GM06990 (cell line): Measurements from ENCODE around the gene TMEM258.

Experiments
- DNase-seq: peaks from one replicate; pipeline ENCODE4 v3.0.0-alpha.2; 2011; ENCODE audit not compliant: insufficient read length; ENCODE audit errors: extremely low read depth
- H3K27me3 ChIP-seq: replicated peaks from 2 replicates; pipeline ENCODE4 v1.6.0; 2011; ENCODE audit warnings: low read length; ENCODE audit not compliant: control insufficient read depth, insufficient read depth
- H3K36me3 ChIP-seq: 2 replicates; pipeline ENCODE4 v1.5.1; 2011; ENCODE audit warnings: low read length; ENCODE audit not compliant: control insufficient read depth, insufficient read depth
- H3K4me3 ChIP-seq: replicated peaks from 2 replicates; pipeline ENCODE4 v1.5.1; 2011; ENCODE audit warnings: low read depth, mild to moderate bottlenecking, control low read depth, low read length
- TF ChIP-seq, protein P1 (sequence below): IDR thresholded peaks from 2 replicates; pipeline ENCODE4 v1.5.1; 2011; ENCODE audit warnings: low read length, control low read depth, mild to moderate bottlenecking, inconsistent platforms; ENCODE audit not compliant: insufficient read depth, poor library complexity, severe bottlenecking

The TMEM258 gene

GRCh38 chr11:61771985-61772455, 20.4 kb downstream of the TMEM258 start:
- Histone ChIP-seq H3K36me3 (no peaks in the 10 kb centered on the region), H3K4me3 (no peak overlapping the region), H3K27me3 (no peaks in the 10 kb centered on the region)
- TF ChIP-seq, protein P1, sequence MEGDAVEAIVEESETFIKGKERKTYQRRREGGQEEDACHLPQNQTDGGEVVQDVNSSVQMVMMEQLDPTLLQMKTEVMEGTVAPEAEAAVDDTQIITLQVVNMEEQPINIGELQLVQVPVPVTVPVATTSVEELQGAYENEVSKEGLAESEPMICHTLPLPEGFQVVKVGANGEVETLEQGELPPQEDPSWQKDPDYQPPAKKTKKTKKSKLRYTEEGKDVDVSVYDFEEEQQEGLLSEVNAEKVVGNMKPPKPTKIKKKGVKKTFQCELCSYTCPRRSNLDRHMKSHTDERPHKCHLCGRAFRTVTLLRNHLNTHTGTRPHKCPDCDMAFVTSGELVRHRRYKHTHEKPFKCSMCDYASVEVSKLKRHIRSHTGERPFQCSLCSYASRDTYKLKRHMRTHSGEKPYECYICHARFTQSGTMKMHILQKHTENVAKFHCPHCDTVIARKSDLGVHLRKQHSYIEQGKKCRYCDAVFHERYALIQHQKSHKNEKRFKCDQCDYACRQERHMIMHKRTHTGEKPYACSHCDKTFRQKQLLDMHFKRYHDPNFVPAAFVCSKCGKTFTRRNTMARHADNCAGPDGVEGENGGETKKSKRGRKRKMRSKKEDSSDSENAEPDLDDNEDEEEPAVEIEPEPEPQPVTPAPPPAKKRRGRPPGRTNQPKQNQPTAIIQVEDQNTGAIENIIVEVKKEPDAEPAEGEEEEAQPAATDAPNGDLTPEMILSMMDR = no peak
- no peak for DNase-seq

DNA sequence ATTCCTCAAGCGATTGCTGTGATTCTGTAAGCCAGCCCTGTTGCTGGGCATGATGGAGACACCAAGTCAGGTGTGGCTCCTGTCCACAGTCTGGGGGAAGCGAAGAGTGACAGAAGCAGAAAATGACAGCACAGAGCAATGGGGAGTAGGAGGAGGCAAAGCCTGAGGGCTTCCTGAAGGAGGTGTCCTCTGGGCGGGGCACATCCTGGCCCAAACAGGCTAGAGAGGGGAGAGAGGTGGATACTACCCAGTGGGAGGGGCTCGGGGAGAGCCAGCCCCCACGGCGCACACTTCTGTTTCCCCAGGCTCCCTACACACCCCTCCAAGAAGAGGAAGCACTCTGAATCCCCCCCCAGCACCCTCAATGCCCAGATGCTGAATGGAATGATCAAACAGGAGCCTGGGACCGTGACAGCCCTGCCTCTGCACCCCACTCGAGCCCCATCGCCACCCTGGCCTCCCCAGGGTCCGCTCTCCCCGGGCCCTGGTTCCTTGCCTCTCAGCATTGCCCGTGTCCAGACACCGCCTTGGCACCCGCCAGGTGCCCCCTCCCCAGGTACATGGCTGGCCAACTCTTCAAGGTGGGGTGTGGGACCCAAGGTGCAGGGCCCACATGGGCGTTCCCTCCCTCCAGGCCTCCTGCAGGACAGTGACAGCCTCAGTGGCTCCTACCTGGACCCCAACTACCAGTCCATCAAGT, 21.1 kb downstream of the TMEM258 start:
- DNase-seq = no peak
- H3K36me3 ChIP-seq = no peaks in the 10 kb centered on the region
- TF ChIP-seq, protein P1 = no peak
- no peak overlapping the region for H3K4me3 ChIP-seq
- no peaks in the 10 kb centered on the region for H3K27me3 ChIP-seq

GRCh38 chr11:61769946-61770683, 22.3 kb downstream of the TMEM258 start:
- DNase-seq = no peak
- Histone ChIP-seq H3K27me3 (no peaks in the 10 kb centered on the region), H3K4me3 (no peak overlapping the region), H3K36me3 (no peaks in the 10 kb centered on the region)
- TF ChIP-seq, protein P1 = no peak

- Histone ChIP-seq H3K36me3 (no peaks in the 10 kb centered on the region), H3K27me3 (no peaks in the 10 kb centered on the region), H3K4me3 (no peak overlapping the region)
- no peak for DNase-seq
- TF ChIP-seq, protein P1 = peak; percentile 6
Measured at GRCh38 chr11:61769169-61769920, 23.1 kb downstream of the TMEM258 start.

DNA sequence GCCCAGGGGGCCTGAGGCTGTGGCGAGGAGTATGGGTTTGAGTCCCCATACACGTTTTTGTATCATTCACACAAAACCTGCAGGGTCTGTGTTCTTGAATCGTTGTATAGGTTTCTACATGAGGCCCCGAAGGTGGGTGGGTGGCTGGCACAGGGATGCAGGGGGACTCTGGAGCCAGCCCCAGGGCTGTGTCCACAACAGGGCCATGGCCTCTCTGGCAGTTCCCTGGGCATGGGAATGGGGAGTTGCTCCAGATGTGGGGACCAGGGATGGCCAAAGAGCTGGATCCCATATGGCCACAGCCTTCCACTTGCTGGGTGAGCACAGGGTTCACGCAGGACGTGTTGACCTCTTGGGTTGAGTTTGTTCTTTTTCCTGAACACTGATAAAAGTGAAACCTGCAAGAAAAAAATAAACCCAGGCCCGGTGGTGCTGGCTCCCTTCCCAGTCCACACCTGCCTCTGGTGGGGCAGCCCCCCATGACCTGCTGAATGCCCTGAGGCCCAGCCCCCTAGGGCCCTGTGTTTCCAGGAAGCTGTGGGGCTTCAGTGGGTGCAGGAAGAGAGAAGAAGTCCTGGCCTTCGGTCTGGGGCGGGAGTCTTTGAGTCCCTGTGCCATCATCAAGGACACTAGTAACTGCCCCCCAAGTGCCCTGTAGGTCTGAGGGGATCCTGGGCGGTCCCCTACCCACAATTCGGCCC, 23.9 kb downstream of the TMEM258 start:
- Histone ChIP-seq H3K36me3 (no peaks in the 10 kb centered on the region), H3K4me3 (no peak overlapping the region), H3K27me3 (no peaks in the 10 kb centered on the region)
- TF ChIP-seq, protein P1 = no peak
- DNase-seq = no peak
